Measurements from ENCODE around the gene C8G. TPM values are rescaled to one million over a fixed set of nuclear protein-coding genes. Genes with fewer than 3 reads are reported as not detected.
A peak's percentile ranks its signal among the peaks of the same experiment; 100 is the strongest.

Gene C8G
- total and polyA plus RNA-seq, 2 of the 4 experiments (the other 2 are of a cell fraction) = 0.80 TPM; not detected in 1

DNA sequence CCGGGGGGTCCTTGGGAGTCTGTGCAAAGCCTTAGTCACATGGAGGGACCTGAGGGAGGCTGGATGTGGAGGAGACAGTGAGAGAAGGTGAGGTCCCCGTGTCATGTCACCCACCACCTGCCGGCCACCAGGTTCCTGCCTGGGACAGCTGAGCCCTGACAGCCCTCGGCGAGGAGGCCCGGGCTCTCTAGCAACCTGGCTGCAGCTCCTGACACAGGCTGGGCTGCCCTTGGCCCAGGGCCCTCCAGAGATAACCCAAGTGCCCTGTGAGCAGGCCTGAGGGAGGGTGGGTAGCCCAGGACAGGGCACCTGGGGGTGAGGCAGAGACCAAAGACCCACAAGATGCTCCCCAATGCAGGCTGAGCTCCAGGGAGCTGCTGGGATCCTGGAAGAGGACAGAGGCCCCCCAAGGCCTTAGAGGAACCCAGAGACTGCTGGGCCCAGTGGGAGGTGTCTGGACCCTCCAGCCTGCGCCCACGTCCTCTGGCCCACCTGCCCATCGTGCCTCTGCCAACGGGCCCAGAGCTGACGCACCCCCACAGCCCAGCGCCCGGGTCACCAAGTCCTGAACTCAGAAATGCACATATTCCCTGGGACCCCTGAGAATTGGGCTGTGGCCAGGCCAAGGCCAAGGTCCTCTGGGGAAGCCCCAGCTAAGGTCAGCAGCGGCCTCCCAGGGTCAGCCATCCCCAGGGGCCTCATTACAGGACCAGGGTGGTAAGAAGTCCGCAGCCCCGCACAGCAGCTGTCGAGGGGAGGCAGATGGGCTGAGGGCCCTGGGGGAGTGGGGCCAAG, 23.5 kb downstream of the C8G start:
- no peak overlapping the region for H3K56ac ChIP-seq (ENCODE audit: extremely low read depth, insufficient read depth, low read length)
- no peaks in the 10 kb centered on the region for H3K9me1 ChIP-seq (ENCODE audit: insufficient read depth, low read length)
- dilution Hi-C loops (cut with HindIII; ENCODE audit: low sequenced_read_pairs, unreplicated experiment) (no loop called here), intact Hi-C loops (cut with micrococcal nuclease) (no loop called here), in situ Hi-C loops (cut with MboI; ENCODE audit: low sequenced_read_pairs) (no loop called here)
- no peak overlapping the region for H2BK5ac ChIP-seq (ENCODE audit: low read depth, low read length, poor library complexity, severe bottlenecking)
- H3K14ac ChIP-seq (replicated peaks; ENCODE audit: low read depth, low read length) = no peak overlapping the region
- no peaks in the 10 kb centered on the region for H4K20me1 ChIP-seq (ENCODE audit: insufficient read depth, low read length)
- BruUV-seq (replicated peaks) = no TSS peak
- no peak overlapping the region for H2BK20ac ChIP-seq (ENCODE audit: low read depth, low read length)
- H3K27ac ChIP-seq (ENCODE audit: insufficient read depth, low read length) = no peak overlapping the region
- no peaks in the 10 kb centered on the region for H3K79me1 ChIP-seq (ENCODE audit: low read depth in 1 of 2, low read length in 2 of 2)
- H2AK5ac ChIP-seq (ENCODE audit: low read depth, low read length) = no peak overlapping the region
- peaks cover 20% of the 10 kb centered on the region for H3K27me3 ChIP-seq (ENCODE audit: control insufficient read depth, insufficient read depth, low read length)
- H3K18ac ChIP-seq (ENCODE audit: low read depth, low read length) = no peak overlapping the region
- WGBS, 2 experiments (ENCODE audit: extremely low coverage in 2 of 2, insufficient read length in 1 of 2) = 79% methylated on average over 8 of the region's 17 CpGs; no CpG with 5 or more reads in 1 of the 2 experiments
- no peak overlapping the region for H3K9ac ChIP-seq (ENCODE audit: low read depth, low read length)
- no peaks in the 10 kb centered on the region for H3K36me3 ChIP-seq (ENCODE audit: control insufficient read depth, insufficient read depth, low read length)
- H3K4me2 ChIP-seq (ENCODE audit: low read depth, low read length) = no peak overlapping the region
- ATAC-seq (ENCODE audit: low read depth) (no peak), DNase-seq (no peak)
- no peak overlapping the region for H3K23ac ChIP-seq (ENCODE audit: low read depth, low read length)
- no peak overlapping the region for H2BK120ac ChIP-seq (ENCODE audit: low read depth, low read length)
- peak overlapping the region; percentile 1 for H2AFZ ChIP-seq (replicated peaks; ENCODE audit: low read length, poor library complexity)
- POLR2A ChIA-PET (ENCODE audit: unreplicated experiment) = no interaction called here
- H3K4ac ChIP-seq (ENCODE audit: low read depth, low read length) = no peak overlapping the region
- no peak overlapping the region for H3K4me3 ChIP-seq (ENCODE audit: insufficient read depth, low read depth, low read length)
- no peak overlapping the region for H4K91ac ChIP-seq (ENCODE audit: insufficient read depth, low read depth, low read length)
- peak overlapping the region; percentile 42 for H2AK9ac ChIP-seq (replicated peaks; ENCODE audit: low read depth, low read length, poor library complexity)
- no peak overlapping the region for H2BK15ac ChIP-seq (ENCODE audit: low read depth, low read length)
- H3K4me1 ChIP-seq (ENCODE audit: control insufficient read depth, insufficient read depth, low read length) = no peaks in the 10 kb centered on the region
- no peak overlapping the region for H4K5ac ChIP-seq (ENCODE audit: low read depth, low read length)
- no peak overlapping the region for H4K8ac ChIP-seq (ENCODE audit: low read depth in 2 of 2, low read length in 2 of 2)
- no peaks in the 10 kb centered on the region for H3K9me3 ChIP-seq (ENCODE audit: control insufficient read depth, insufficient read depth, low read length)
- TF ChIP-seq BHLHE40 (IDR thresholded peaks at IDR 0.05; ENCODE audit: low read depth, low read length) (no peak), NFE2L2 (IDR thresholded peaks at IDR 0.05; ENCODE audit: low read depth, low read length) (no peak), RFX5 (IDR thresholded peaks at IDR 0.05; ENCODE audit: low read depth, low read length) (no peak), CTCF (conservative IDR thresholded peaks at IDR 0.05; ENCODE audit: low read depth, low read length) (no peak), RCOR1 (IDR thresholded peaks at IDR 0.05; ENCODE audit: insufficient replicate concordance, low read length) (no peak), SMC3 (IDR thresholded peaks at IDR 0.05; ENCODE audit: low read depth, low read length) (no peak), CHD1 (IDR thresholded peaks at IDR 0.05; ENCODE audit: low read depth, low read length) (no peak), POLR2A (IDR thresholded peaks at IDR 0.05; ENCODE audit: low read depth, low read length) (no peak), MAFK (IDR thresholded peaks at IDR 0.05; ENCODE audit: low read depth, low read length) (no peak), MAZ (IDR thresholded peaks at IDR 0.05; ENCODE audit: borderline replicate concordance, low read depth, low read length) (no peak), RAD21 (IDR thresholded peaks at IDR 0.05; ENCODE audit: low read length) (no peak), USF2 (IDR thresholded peaks at IDR 0.05; ENCODE audit: low read depth, low read length) (no peak)
- TF ChIP-seq, protein P1, sequence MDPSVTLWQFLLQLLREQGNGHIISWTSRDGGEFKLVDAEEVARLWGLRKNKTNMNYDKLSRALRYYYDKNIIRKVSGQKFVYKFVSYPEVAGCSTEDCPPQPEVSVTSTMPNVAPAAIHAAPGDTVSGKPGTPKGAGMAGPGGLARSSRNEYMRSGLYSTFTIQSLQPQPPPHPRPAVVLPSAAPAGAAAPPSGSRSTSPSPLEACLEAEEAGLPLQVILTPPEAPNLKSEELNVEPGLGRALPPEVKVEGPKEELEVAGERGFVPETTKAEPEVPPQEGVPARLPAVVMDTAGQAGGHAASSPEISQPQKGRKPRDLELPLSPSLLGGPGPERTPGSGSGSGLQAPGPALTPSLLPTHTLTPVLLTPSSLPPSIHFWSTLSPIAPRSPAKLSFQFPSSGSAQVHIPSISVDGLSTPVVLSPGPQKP (IDR thresholded peaks at IDR 0.05; ENCODE audit: borderline replicate concordance, low read depth, low read length) = no peak
- CTCF ChIA-PET = interaction anchor here (1.0 kb wide), 1 partner anchor 60 kb away, joined by 3 read pairs; no protein-coding TSS in a partner anchor

Data from IMR-90 (cell line).